ENCODE data around the gene ME3.

DNA sequence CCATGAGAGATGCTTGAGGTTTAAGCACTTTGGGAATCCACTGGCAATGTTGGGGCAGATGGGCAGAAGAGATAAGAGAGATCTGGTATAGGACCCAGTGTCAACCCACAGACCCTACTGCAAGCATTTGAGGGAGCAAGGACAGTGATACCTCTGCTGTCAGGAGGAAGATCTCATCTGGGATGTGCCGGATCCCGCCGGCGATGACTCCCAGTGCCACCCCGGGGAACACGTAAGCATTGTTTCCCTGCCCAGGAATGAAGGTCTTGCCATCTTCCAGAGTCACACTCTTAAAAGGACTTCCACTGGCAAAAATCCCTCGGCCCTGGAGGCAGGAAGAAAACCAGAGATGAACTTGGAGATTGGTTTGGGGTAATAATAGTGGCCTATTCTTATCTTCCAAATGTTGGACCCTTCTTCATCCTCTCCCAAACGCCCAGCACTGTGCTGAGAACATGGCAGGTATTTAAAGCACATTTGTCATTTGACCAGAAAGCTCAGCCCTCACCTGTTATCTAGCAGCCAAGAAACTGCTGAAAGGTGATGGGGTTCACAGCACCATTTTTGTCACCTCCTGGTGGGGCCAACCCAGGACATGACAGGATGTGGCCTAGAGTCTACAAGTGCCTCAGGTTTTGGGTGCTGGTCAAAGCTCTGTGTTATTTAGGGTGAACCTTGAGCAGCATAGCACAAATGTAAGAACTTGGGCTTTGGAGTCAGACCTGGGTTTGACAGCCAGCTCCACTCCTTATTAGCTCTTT, 226.1 kb downstream of the ME3 start:
- TF ChIP-seq, protein P1, sequence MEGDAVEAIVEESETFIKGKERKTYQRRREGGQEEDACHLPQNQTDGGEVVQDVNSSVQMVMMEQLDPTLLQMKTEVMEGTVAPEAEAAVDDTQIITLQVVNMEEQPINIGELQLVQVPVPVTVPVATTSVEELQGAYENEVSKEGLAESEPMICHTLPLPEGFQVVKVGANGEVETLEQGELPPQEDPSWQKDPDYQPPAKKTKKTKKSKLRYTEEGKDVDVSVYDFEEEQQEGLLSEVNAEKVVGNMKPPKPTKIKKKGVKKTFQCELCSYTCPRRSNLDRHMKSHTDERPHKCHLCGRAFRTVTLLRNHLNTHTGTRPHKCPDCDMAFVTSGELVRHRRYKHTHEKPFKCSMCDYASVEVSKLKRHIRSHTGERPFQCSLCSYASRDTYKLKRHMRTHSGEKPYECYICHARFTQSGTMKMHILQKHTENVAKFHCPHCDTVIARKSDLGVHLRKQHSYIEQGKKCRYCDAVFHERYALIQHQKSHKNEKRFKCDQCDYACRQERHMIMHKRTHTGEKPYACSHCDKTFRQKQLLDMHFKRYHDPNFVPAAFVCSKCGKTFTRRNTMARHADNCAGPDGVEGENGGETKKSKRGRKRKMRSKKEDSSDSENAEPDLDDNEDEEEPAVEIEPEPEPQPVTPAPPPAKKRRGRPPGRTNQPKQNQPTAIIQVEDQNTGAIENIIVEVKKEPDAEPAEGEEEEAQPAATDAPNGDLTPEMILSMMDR (conservative IDR thresholded peaks at IDR 0.05; ENCODE audit: low read depth, low read length): no peak
- no peak for TF ChIP-seq EZH2 (IDR thresholded peaks at IDR 0.05; ENCODE audit: low read length, unreplicated experiment)
- TF ChIP-seq EZH2phosphoT487 (IDR thresholded peaks at IDR 0.05; ENCODE audit: borderline replicate concordance, low read length): no peak
